HL-60/S4 treated with phorbol 12-myristate 13-acetate at 8.2 ng/mL for 4 days and 3 days (cell line): Measurements from ENCODE around the gene TRIP6.
"Not testable (repeated sequence)": the region's sequence is repeated elsewhere in the genome, so short reads cannot be mapped to it uniquely, and the experiment has no call there.

ENCODE experiments used
- in situ Hi-C: fragments of 300-500 bp; cut with MboI; formaldehyde crosslinking; loops from 2 replicates; pipeline ENCODE4 v1.15.0; 2022; ENCODE audit warnings: low sequenced_read_pairs

TRIP6 gene

DNA sequence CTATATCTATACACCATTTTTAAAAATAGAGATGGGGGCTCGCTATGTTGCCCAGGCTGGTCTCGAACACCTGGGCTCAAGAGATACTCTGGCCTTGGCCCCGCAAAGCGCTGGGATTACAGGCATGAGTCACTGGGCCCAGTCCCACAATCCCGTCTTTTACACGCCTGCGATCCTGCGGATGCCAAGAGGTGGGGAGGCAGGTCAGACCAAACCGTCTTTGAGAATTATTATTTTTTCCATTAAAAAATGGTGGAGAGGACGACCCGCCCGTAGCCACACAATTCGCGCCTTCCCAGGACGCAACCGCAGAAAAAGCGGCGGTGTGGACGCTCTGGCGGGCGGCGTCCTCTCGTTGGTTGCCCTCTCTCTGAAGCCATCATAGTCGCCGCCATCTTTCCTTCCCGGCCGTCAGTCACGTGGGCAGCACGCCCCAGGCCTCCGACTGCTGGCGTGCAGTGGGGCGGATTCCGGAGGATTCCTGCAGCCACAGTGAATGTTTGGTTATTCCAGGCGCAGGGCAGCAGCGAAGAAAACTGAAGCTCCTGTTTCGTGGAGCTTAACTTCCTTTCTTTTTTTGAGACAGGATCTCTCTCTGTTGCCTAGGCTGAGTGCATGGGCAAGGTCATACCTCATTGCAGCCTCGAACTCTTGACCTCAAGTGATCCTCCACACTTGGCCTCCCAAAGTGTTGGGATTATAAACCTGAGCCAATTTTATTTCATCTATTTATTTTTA is 29.9 kb upstream of the TRIP6 start:
- in situ Hi-C loops: no loop called here

GRCh38 chr7:100839361-100839760 is 27.8 kb upstream of the TRIP6 start:
- in situ Hi-C loops: no loop called here

GRCh38 chr7:100840470-100841100 is 26.6 kb upstream of the TRIP6 start:
- in situ Hi-C loops: no loop called here

- in situ Hi-C loops: no loop called here
Observed at GRCh38 chr7:100847360-100847759, 19.8 kb upstream of the TRIP6 start.

- in situ Hi-C loops: no loop called here
Observed at GRCh38 chr7:100852048-100852872, 14.9 kb upstream of the TRIP6 start, which contains the start of gene SLC12A9. Gene SLC12A9 (plus strand): TSS chr7:100852713. CDS start chr7:100854198, 1,485 bp downstream.

DNA sequence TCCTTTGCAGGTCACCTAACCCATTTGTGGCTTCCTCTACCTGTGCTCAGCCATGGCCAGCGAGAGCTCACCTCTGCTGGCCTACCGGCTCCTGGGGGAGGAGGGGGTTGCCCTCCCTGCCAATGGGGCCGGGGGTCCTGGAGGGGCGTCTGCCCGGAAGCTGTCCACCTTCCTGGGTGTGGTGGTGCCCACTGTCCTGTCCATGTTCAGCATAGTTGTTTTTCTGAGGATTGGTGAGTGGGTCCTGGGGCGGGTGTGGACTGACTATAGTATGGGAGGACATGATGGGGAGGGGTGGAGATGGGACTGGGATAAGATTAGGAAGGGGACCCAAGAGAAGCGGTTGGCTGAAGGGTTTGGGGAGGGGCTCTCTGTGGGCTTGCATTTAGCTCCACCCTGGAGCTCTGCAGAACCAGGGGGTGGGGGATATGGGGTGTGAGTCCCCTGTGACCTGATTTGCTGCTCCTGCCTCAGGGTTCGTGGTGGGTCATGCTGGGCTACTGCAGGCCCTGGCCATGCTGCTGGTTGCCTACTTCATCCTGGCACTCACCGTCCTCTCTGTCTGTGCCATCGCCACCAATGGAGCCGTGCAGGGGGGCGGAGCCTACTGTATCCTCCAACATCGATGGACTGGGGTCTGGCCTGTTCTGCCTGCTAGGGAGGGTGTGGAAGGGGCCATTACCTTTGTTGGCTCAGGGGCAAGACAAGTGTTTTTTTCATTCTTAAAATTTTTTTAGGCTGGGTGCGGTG is 12.9 kb upstream of the TRIP6 start:
- in situ Hi-C loops: no loop called here

GRCh38 chr7:100854899-100855298 is 12.3 kb upstream of the TRIP6 start:
- in situ Hi-C loops: not testable (repeated sequence)

GRCh38 chr7:100855515-100855914 is 11.7 kb upstream of the TRIP6 start:
- in situ Hi-C loops: no loop called here

DNA sequence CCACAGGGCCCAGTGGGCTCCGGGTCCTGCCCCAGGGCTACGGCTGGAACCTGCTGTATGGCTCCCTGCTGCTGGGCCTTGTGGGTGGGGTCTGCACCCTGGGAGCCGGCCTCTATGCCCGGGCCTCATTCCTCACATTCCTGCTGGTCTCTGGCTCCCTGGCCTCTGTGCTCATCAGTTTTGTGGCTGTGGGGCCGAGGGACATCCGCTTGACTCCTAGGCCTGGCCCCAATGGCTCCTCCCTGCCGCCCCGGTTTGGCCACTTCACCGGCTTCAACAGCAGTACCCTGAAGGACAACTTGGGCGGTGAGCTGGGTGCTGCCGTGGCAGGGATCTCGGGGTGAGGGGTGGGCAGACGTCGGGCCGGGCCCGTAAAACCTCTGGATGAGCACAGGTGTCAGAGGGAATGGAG is 10.3 kb upstream of the TRIP6 start:
- in situ Hi-C loops: no loop called here

DNA sequence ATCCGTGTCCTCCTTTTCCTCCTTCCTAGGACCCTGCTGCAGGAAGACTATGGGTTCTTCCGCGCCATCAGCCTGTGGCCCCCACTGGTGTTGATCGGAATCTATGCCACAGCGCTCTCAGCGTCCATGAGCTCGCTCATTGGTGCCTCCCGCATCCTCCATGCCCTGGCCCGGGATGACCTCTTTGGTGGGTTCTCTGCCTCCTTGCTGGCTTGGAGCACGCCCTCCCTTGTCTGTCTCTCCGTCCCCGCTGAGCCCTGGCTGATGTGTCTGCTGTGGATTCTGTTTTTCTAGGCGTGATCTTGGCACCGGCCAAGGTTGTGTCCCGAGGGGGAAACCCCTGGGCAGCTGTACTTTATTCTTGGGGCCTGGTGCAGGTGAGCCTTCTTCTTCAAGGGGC is 7.3 kb upstream of the TRIP6 start:
- in situ Hi-C loops: no loop called here

- in situ Hi-C loops: no loop called here
Observed at GRCh38 chr7:100860702-100861615, 6.2 kb upstream of the TRIP6 start.

GRCh38 chr7:100861616-100861985 is 5.6 kb upstream of the TRIP6 start:
- in situ Hi-C loops: no loop called here

- in situ Hi-C loops: no loop called here
Observed at GRCh38 chr7:100863406-100863950, 3.7 kb upstream of the TRIP6 start.

- in situ Hi-C loops: no loop called here
Observed at GRCh38 chr7:100864263-100864845, 2.8 kb upstream of the TRIP6 start.

DNA sequence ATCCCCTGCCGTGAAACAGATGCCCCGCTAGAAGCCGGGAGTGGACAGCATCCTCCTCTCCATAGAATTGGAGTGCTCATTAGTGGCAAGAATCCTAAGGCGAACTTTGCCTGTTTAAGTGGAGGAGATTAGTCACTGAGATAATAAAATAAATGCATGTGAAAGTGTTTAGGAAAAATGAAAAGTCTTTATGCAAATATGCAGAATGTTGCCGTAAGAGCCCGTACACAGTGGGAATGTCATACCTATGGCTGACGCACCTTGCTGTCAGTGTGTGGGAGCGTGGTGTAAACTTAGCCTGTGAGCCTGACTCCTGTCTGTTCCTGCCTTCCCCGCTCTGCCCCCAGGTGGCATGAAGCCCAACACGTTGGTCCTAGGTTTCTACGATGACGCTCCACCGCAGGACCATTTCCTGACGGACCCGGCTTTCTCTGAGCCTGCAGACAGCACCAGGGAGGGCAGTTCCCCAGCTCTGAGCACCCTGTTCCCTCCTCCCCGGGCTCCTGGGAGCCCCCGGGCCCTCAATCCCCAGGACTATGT is 1.7 kb upstream of the TRIP6 start:
- in situ Hi-C loops: no loop called here

- in situ Hi-C loops: no loop called here
Observed at GRCh38 chr7:100865938-100866728, 1.1 kb upstream of the TRIP6 start.

GRCh38 chr7:100866729-100867039 is 503 bp upstream of the TRIP6 start:
- in situ Hi-C loops: no loop called here

DNA sequence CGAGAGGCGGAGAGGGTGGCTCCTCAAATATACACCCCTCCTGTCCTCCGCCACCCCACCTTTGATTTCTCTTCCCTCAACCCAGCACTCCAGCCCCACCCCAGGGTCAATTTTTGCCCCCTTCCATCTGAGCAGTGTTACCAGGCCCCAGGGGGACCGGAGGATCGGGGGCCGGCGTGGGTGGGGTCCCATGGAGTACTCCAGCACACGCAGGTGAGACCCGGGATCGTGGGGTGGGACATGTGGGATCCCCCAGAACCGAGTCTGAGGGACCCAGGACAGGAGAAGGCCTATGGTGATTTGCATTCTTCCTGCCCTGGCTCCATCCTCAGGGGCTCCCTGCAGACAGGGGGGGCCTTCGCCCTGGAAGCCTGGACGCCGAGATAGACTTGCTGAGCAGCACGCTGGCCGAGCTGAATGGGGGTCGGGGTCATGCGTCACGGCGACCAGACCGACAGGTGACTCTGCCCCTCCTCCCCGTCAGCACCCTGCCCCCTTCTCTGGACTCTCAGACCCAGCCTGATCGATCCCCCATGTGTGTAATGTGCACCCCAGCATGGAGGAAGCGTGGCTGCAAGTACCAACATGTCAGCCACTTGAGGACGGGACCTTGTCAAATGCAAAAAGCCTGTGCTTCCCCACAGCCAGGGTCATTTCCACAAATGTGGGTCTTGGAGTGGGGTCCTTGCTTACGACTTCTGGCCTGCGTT is 744 bp downstream of the TRIP6 start:
- in situ Hi-C loops: no loop called here
